ENCODE measurements around the gene UBE2D1.
"Not testable (repeated sequence)": the region's sequence is repeated elsewhere in the genome, so short reads cannot be mapped to it uniquely, and the experiment has no call there.

The UBE2D1 gene

GRCh38 chr10:58384544-58384998 is 49.8 kb downstream of the UBE2D1 start:
- no peak for DNase-seq

DNA sequence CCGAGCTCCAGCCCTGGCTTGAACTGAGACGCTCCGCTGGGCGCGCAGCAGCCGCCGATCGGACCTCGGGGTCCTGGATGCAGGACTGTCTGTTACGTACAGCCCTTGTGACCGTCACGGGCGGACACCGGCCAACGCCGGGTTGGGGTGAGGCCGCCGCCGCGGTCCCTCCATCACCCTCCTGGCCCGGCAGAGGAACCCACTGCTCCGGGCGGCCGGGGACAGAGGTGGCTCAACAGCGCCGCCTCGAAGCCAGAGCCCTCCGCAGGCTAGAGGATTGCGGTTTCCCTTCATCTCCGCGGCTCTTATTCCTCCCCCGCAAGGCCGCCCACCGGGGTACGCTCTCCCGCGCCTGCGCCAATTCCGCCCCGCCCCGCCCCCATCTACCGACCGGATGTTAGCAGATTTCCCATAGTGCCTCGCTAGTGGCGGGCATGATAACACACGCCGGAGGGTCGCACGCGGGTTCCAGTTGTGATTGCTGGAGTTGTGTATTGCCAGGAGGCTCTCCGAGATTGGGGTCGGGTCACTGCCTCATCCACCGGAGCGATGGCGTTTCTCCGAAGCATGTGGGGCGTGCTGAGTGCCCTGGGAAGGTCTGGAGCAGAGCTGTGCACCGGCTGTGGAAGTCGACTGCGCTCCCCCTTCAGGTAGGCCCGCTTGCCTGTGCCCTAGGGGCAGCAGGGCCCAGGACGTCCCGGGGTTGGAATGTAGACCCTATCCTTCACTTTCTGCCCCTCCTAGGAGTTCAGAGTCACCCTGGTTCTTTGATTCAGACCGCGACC is 50.4 kb downstream of the UBE2D1 start, which contains the start of gene TFAM:
Gene TFAM (plus strand): TSS at position 412 of the 785 bp plus-strand sequence. CDS start 138 bp downstream, at position 550.
- DNase-seq, result peak; percentile 90 to 98 (median 98)

DNA sequence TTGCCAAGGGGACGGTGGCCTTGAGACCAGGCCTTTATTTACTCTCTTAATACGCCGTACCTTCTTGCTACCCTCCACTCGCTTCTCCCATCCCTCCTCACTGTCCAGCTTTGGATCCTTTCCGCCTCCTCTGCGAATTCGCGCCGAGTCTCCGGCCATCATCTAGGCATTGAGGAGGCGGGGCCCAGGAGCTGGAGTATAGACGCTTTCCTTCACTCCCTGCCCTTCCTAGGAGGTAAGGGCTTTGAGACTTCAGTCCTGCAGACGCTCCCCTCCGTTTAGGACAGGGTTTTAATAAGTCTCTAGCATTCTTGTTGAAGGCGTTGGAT is 50.9 kb downstream of the UBE2D1 start:
- DNase-seq, result peak in 2 of 3 donors; percentile 30 to 51

DNA sequence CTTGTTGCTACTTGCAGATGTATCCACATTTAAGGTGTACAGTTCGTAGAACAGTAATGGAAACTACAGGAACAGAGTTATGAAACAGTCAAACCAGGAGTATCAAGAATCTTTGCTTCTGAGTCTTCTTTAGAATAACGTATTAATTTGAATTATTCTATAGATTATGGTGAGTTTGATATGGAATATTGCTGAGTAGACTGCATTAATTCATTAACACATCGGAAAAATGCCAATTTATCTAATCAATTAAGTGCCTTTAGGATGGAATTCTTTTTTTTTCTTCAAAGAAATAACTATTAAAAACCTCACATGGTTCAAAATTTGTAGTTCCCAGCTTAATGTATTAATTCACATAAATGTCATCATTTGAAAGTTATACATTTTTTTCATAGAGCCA is 54.2 kb downstream of the UBE2D1 start:
- DNase-seq, result no peak

- DNase-seq, result peak in 1 of 3 donors; percentile 16
These were observed 58.5 kb downstream of the UBE2D1 start for GRCh38 chr10:58393317-58393716.

DNA sequence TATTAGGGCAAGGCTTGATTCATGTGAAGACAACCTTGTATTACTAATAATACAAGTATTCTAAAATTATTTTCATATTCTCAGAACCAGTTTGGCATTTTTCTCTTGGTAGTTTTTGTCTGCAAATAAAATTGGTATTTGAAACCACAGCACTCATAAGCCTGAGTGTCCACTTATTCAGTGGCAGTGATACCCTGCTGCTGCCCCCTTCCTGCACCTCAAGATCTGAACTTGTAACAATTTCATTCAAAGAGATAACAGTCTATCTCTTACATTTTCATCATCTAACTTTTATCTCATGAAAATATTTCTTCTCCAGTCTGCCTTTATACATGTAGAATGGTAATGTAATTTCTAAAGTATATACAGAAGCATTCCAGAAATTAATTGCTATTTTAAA is 59.7 kb downstream of the UBE2D1 start:
- no peak for DNase-seq

- no peak for DNase-seq
These were observed 61.3 kb downstream of the UBE2D1 start for GRCh38 chr10:58396057-58396456.

GRCh38 chr10:58397830-58398229 is 63.0 kb downstream of the UBE2D1 start:
- DNase-seq, result no peak

GRCh38 chr10:58399410-58399809 is 64.6 kb downstream of the UBE2D1 start:
- peak; percentile 21 to 87 (median 65) for DNase-seq

GRCh38 chr10:58400609-58401008 is 65.8 kb downstream of the UBE2D1 start:
- no peak for DNase-seq

DNA sequence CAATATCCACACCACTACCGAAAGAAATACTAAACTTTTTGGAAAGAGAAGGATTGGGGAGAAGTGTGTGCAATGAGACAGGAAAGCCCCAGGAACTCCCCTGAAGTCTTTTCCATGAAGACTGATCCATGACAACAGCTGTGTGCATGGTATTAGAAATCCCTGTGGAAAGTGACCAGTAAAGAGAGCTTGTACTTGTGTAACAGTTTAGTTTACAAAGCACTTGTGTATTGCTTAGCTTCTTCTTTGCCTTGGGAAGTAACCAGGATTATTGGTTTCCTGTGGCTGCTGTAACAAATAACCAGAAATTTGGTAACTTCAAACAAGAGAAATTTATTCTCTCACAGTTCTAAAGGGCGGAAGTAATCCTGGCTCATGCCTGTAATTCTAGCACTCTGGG is 69.2 kb downstream of the UBE2D1 start:
- DNase-seq, result peak in 1 of 3 donors; percentile 2

DNA sequence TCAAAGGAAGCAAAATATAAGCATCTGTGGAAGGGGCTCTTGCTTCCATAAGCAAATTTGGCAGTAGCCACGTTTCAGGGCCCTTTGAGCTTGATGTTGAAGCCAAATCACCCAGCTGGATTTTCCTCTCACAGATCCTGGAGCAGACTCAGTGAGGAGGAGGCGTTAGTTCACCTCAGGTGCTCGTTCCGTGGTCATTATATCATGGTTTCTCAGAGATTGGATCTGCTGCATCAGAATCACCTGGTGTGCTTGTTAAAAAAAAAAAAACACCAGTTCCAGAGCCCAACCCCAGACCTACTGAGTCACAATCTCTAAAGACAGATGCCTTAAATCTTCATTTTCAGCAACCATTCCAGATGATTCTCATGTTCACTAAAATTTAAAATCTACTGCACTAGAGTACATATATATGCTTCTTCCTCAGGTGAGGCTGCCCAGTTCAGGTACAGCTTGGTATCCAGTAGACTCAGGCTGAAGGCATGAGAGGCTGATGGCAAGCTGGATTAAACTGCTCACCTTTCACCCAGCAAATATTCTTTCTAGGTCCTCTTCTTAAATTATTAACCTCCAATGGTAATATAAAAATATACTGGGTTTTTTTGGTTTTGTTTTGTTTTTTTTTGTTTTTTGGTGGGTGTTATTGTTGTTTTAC is 75.3 kb downstream of the UBE2D1 start:
- DNase-seq, result no peak

DNA sequence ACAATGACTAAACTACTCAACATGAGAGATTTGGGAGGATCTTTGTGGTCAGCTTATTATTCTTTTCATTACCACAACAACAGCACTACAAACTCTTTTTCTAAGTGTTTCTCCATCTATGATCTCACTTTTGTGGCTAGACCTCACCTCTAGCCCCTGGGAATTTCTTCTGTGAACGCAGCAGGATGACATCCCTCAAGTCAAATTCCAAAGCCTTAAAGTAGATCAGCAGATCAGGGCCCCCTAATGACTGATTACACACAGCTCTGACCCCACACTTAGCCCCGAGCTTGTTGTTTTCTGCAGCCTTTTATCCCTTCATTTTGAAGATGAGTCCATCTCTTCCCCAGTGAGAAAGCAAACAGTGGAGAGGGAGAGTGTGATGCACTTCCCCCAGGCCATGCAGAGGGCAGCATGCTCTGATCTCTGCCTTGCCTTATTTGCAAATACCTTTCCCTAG is 77.7 kb downstream of the UBE2D1 start:
- no peak for DNase-seq

- no peak for DNase-seq
These were observed 79.7 kb downstream of the UBE2D1 start for GRCh38 chr10:58414270-58415041.

DNA sequence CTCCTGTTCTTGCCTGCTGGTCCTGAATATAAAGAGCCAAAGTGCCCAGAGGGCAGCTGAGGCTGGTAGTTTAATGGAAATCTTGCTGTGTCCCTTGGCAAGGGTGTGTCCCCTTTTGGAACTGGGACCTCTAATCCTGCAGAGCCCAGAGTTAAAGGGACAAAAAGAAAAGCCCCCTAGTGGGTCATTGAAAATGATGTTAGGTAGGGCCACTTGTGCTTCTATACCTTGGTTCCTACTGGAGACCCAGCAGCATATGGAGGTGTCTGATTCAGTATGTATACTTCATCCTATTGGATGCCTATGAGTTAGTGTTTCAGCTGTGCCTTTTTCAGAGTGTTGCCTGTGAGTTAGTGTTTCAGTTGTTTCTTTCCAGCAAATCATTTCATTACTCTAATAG is 81.0 kb downstream of the UBE2D1 start:
- no peak for DNase-seq

DNA sequence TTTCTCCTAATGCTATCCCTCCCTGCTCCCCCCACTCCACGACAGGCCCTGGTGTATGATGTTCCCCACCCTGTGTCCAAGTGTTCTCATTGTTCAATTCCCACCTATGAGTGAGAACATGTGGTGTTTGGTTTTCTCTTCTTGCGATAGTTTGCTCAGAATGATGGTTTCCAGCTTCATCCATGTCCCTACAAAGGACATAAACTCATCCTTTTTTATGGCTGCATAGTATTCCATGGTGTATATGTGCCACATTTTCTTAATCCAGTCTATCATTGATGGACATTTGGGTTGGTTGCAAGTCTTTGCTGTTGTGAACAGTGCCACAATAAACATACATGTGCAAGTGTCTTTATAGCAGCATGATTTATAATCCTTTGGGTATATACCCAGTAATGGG is 83.1 kb downstream of the UBE2D1 start:
- DNase-seq, result not testable (repeated sequence)
